Tibial nerve (tissue), 4 donors: ENCODE measurements around the gene MT3. TPM values are rescaled to one million over a fixed set of nuclear protein-coding genes. Genes with fewer than 3 reads are reported as not detected.
"Not testable (repeated sequence)": the region's sequence is repeated elsewhere in the genome, so short reads cannot be mapped to it uniquely, and the experiment has no call there.

Experiments
- DNase-seq, 2 donors: peaks; one replicate each; pipeline ENCODE4 v3.0.0-alpha.2; 2019; ENCODE audit warnings: low spot score in 2 of 2
- H3K27ac ChIP-seq, 4 donors: fragments of 200-600 bp; sonication (generic) in 3 of 4; one replicate each; pipeline ENCODE4 v1.5.1; 2017 to 2019; ENCODE audit warnings: mild to moderate bottlenecking in 1 of 4
- H3K27me3 ChIP-seq, 2 donors: fragments of 200-600 bp; sonication (generic) in 1 of 2; one replicate each; pipeline versions ENCODE4 v1.5.1 to v1.6.0; 2017 to 2019
- H3K36me3 ChIP-seq, 3 donors: fragments of 200-600 bp; sonication (generic); one replicate each; pipeline ENCODE4 v1.5.1; 2018 to 2019
- H3K4me1 ChIP-seq, 4 donors: fragments of 200-600 bp; sonication (generic) in 3 of 4; one replicate each; pipeline ENCODE4 v1.5.1; 2017 to 2019
- H3K4me3 ChIP-seq, 4 donors: fragments of 200-600 bp; sonication (generic) in 3 of 4; one replicate each; pipeline ENCODE4 v1.5.1; 2017 to 2019; ENCODE audit warnings: mild to moderate bottlenecking in 1 of 4, moderate library complexity in 1 of 4
- H3K9me3 ChIP-seq, 4 donors: fragments of 200-600 bp; sonication (generic) in 3 of 4; one replicate each; pipeline ENCODE4 v1.5.1; 2017 to 2019
- EP300 ChIP-seq, 2 donors: sonication (generic); formaldehyde crosslinking; IDR thresholded peaks; one replicate each; pipeline ENCODE4 v1.6.1; 2017; ENCODE audit warnings: antibody characterized with exemption in 2 of 2, mild to moderate bottlenecking in 1 of 2
- POLR2A ChIP-seq, 2 donors: fragments of 450-650 bp; IDR thresholded peaks; one replicate each; pipeline ENCODE4 v1.6.1; 2017; ENCODE audit warnings: antibody characterized with exemption in 2 of 2, mild to moderate bottlenecking in 2 of 2, moderate library complexity in 2 of 2
- WGBS, 2 donors: methylation state at CpG; one replicate each; pipeline ENCODE4 v1.1.5; 2018; 5-methylcytosine and 5-hydroxymethylcytosine counted together
- total RNA-seq, 4 donors: library from RNA; depleted of rRNA; stranded (reverse); fragments of >200 nt; gene quantifications; one replicate each; pipeline ENCODE4 v1.1.0, GENCODE V29; 2016
- TF ChIP-seq, protein P1 (sequence below), 5 experiments: fragments of 200-600 bp in 3 of 5; fragments of 450-650 bp in 2 of 5; sonication (generic) in 3 of 5; IDR thresholded peaks; one replicate each; pipeline ENCODE4 v1.5.1; 2016 to 2019; ENCODE audit warnings: antibody characterized with exemption in 5 of 5, mild to moderate bottlenecking in 3 of 5, moderate library complexity in 2 of 5

MT3 gene
- total RNA-seq, 4 donors from 2014 or later, result 92.4 to 291 (median 156) TPM

GRCh38 chr16:56617212-56618085, 28.1 kb downstream of the MT3 start:
- DNase-seq, result no peak

GRCh38 chr16:56618138-56618537, 28.8 kb downstream of the MT3 start:
- 77 to 79% methylated on average over 6 of the region's 6 CpGs for WGBS, 2 donors
- DNase-seq, result no peak

More at GRCh38 chr16:56617212-56618085, 28.1 kb downstream of the MT3 start:
- Histone ChIP-seq H3K27ac (peak overlapping the region; percentile 32 to 73 (median 54)), H3K9me3 (no peaks in the 10 kb centered on the region), H3K36me3 (no peaks in the 10 kb centered on the region), H3K27me3 (no peaks in the 10 kb centered on the region), H3K4me3 (peak overlapping the region; percentile 30 to 52 (median 38)), H3K4me1 (peaks cover 0 to 17% (median 10%) of the 10 kb centered on the region in 4 donors)
- WGBS, 2 donors, result 4 to 11% methylated on average over 34 to 36 of the region's 41 CpGs
- TF ChIP-seq, protein P1, sequence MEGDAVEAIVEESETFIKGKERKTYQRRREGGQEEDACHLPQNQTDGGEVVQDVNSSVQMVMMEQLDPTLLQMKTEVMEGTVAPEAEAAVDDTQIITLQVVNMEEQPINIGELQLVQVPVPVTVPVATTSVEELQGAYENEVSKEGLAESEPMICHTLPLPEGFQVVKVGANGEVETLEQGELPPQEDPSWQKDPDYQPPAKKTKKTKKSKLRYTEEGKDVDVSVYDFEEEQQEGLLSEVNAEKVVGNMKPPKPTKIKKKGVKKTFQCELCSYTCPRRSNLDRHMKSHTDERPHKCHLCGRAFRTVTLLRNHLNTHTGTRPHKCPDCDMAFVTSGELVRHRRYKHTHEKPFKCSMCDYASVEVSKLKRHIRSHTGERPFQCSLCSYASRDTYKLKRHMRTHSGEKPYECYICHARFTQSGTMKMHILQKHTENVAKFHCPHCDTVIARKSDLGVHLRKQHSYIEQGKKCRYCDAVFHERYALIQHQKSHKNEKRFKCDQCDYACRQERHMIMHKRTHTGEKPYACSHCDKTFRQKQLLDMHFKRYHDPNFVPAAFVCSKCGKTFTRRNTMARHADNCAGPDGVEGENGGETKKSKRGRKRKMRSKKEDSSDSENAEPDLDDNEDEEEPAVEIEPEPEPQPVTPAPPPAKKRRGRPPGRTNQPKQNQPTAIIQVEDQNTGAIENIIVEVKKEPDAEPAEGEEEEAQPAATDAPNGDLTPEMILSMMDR (IDR thresholded peaks at IDR 0.05), result peak in 3 of 5 experiments; percentile 5 to 34 (median 23)
- peak in 1 of 2 donors; percentile 62 for TF ChIP-seq POLR2A (IDR thresholded peaks at IDR 0.05)
- peak in 1 of 2 donors; percentile 82 for TF ChIP-seq EP300 (IDR thresholded peaks at IDR 0.05)

GRCh38 chr16:56620339-56620897, 31.1 kb downstream of the MT3 start:
- no peak for TF ChIP-seq EP300 (IDR thresholded peaks at IDR 0.05)
- TF ChIP-seq, protein P1 (IDR thresholded peaks at IDR 0.05), result no peak
- H3K9me3 ChIP-seq, result no peaks in the 10 kb centered on the region
- no peak overlapping the region for H3K27ac ChIP-seq
- H3K4me1 ChIP-seq, result peaks cover 0 to 25% (median 12%) of the 10 kb centered on the region in 4 donors
- H3K27me3 ChIP-seq, result no peaks in the 10 kb centered on the region
- WGBS, 2 donors, result 85 to 92% methylated on average over 7 of the region's 8 CpGs
- H3K4me3 ChIP-seq, result no peak overlapping the region
- DNase-seq, result no peak
- H3K36me3 ChIP-seq, result no peaks in the 10 kb centered on the region

More at GRCh38 chr16:56618138-56618537, 28.8 kb downstream of the MT3 start:
- Histone ChIP-seq H3K4me3 (no peak overlapping the region), H3K9me3 (no peaks in the 10 kb centered on the region), H3K27ac (peak overlapping the region in 2 of 4 donors; percentile 72 to 73), H3K36me3 (no peaks in the 10 kb centered on the region), H3K27me3 (no peaks in the 10 kb centered on the region), H3K4me1 (peaks cover 0 to 17% (median 10%) of the 10 kb centered on the region in 4 donors)
- TF ChIP-seq EP300 (IDR thresholded peaks at IDR 0.05), result no peak
- TF ChIP-seq POLR2A (IDR thresholded peaks at IDR 0.05), result no peak
- TF ChIP-seq, protein P1 (IDR thresholded peaks at IDR 0.05), result no peak

GRCh38 chr16:56621665-56622445, 32.5 kb downstream of the MT3 start:
- H3K9me3 ChIP-seq, H3K36me3 ChIP-seq, DNase-seq, H3K27me3 ChIP-seq, H3K4me3 ChIP-seq: not testable (repeated sequence)
- 56 to 66% methylated on average over 4 of the region's 4 CpGs for WGBS, 2 donors
- Histone ChIP-seq H3K4me1 (peaks cover 0 to 35% (median 15%) of the 10 kb centered on the region in 4 donors), H3K27ac (peak overlapping the region in 2 of 4 donors; percentile 28 to 29)

DNA sequence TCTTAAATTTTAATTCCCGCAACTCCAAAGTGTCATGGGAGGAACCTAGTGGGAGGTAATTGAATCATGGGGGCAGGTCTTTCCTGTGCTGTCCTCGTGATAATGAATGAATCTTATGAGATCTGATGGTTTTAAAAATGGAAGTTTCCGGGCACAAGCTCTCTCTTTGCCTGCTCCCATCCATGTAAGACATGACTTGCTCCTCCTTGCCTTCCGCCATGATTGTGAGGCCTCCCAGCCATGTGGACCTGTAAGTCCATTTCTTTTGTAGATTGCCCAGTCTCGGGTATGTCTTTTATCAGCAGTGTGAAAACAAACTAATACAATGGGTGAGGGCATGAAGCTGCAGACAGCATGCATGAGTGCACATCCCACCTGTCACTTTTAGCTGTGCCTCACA, 33.9 kb downstream of the MT3 start:
- not testable (repeated sequence) for H3K36me3 ChIP-seq, H3K9me3 ChIP-seq, H3K27ac ChIP-seq, DNase-seq, H3K27me3 ChIP-seq, H3K4me3 ChIP-seq
- H3K4me1 ChIP-seq, result peaks cover 0 to 29% (median 8%) of the 10 kb centered on the region in 4 donors
- 92 to 94% methylated on average over 5 of the region's 5 CpGs for WGBS, 2 donors
